GM21447 (cell line): ENCODE data around the gene EPM2AIP1.
"Not testable (repeated sequence)": the region's sequence is repeated elsewhere in the genome, so short reads cannot be mapped to it uniquely, and the experiment has no call there.

Experiments
- ATAC-seq: cut with Tn5 transposase; IDR thresholded peaks from one replicate; pipeline ENCODE4 v1.9.1; 2021; ENCODE audit not compliant: unreplicated experiment

Gene EPM2AIP1

DNA sequence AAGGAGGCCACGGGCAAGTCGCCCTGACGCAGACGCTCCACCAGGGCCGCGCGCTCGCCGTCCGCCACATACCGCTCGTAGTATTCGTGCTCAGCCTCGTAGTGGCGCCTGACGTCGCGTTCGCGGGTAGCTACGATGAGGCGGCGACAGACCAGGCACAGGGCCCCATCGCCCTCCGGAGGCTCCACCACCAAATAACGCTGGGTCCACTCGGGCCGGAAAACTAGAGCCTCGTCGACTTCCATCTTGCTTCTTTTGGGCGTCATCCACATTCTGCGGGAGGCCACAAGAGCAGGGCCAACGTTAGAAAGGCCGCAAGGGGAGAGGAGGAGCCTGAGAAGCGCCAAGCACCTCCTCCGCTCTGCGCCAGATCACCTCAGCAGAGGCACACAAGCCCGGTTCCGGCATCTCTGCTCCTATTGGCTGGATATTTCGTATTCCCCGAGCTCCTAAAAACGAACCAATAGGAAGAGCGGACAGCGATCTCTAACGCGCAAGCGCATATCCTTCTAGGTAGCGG, at the start of gene EPM2AIP1:
TSS of gene EPM2AIP1 (minus strand) at position 326 of the 520 bp plus-strand sequence. CDS start at position 272, 54 bp downstream.
- peak; percentile 88 for ATAC-seq

DNA sequence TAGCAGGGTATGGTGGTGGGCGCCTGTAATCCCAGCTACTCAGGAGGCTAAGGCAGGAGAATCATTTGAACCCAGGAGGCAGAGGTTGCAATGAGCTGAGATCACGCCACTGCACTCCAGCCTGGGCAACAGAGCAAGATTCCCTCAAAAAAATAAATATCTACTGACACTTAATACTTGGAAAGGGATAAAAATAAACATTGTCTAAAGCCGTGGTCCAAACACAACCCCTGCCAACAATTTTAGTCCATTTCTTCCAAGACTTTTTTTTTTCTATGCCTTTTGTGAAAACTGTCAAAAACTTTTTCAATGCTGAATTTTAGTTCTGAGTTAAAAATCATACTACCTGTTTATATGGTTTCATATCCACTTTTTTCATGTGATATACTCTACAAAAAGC, 49.8 kb upstream of the EPM2AIP1 start:
- ATAC-seq: not testable (repeated sequence)

DNA sequence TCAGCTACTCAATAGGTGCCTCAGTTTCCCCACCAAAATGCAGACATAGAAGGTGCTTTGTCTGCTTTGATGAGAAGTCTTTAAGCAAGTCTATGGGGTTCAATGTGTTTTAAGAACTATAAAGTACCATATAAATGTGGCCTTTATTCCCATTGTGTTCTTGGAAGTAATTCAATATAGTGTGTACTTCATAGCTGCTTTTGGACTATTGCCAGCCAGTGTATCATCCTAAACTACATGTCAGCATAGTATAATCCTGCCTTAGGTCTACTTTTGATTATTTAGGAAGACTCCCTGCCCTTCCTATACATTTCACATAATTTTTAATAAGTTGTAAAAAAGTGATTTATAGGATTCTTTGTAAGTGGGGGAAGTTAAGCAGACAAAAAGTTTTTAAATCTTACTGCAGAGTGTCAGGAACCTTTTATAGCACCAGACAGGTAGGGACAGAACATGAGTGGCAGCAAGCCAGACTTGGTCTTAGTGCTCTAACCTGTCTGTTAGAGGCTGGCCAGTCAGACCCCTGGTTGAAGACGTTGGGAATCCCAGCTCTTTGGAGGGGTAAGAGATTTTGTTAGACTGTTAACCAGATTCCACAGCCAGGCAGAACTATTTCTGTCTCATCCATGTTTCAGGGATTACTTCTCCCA, 48.7 kb upstream of the EPM2AIP1 start:
- no peak for ATAC-seq

DNA sequence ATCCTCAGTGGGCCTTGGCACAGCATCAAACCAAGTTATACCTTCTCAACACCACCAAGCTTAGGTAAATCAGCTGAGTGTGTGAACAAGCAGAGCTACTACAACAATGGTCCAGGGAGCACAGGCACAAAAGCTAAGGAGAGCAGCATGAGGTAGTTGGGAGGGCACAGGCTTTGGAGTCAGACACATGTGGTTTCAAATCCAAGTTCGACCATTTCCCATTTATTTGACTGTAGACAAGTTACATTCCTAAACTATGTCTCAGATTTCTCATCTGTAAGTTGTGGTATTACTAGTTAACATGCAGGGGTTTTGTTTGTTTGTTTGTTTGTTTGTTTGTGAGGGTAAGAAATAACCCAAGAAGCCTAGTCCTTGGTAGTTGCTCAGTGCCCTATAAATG, 47.3 kb upstream of the EPM2AIP1 start:
- no peak for ATAC-seq

DNA sequence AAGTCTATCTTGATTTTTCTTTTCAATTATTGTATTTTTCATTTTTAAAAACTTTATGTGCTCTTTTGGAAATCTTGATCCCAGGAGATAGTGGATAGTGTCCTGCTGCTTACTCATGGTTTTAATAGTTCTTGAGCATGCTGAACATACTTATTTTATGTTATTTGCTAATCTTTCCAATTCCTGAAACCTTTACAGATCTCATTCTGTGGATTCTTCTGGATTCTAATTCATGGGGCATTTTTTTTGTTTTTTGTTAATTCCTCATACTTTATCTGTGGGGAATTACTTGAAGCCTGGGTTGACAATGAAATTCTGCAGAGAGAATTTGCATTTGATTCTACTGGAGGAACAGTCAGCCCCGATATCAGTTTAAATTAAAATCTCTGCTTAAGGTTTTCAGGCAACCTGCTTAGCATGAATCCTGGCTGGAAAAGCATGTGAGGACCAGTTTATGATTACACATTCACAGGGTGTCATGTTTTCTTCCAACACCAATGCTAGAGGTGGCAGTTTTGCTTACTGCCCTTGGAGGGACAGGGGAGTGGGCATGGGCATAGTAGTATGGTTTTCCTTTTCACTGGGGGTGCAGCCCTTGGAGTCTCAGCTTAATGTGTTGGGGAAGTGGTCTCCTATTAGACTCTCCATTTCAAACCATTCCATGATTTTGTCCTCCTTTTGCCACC, 46.4 kb upstream of the EPM2AIP1 start:
- no peak for ATAC-seq

DNA sequence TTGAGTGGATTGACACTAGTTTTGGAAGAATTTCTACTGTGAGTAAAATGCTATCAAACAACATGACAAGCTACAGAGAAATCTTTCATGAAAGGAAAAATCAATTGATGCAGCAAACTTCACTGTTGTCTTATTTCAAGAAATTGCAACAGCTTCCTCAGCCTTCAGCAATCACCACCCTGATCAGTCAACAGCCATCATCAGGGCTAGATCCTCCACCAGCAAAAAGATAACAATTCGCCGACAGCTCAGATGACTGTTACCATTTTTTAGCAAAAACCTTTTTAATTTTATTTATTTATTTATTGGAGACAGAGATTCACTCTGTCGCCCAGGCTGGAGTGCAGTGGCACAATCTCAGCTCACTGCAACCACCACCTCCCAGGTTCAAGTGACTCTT, 44.4 kb upstream of the EPM2AIP1 start:
- no peak for ATAC-seq

DNA sequence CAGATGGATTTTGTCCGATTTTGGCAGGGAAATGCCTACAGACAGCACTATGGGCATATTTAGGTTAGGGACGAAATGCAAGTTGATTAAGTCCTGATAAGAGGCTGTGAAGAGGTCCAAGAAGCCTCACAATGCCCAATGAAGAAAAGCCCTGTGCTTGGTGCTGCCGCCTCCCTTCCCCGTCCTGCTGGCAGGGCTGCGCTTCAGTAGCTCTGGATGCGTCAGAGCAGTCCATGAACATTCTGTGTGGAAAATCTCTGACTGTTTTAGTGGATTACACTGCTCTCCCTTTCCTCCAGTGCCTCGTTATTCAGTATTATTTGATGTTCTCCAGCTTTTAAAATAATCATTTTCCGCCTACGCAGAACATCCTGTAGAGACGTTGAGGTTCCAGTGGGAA, 40.0 kb upstream of the EPM2AIP1 start:
- no peak for ATAC-seq

DNA sequence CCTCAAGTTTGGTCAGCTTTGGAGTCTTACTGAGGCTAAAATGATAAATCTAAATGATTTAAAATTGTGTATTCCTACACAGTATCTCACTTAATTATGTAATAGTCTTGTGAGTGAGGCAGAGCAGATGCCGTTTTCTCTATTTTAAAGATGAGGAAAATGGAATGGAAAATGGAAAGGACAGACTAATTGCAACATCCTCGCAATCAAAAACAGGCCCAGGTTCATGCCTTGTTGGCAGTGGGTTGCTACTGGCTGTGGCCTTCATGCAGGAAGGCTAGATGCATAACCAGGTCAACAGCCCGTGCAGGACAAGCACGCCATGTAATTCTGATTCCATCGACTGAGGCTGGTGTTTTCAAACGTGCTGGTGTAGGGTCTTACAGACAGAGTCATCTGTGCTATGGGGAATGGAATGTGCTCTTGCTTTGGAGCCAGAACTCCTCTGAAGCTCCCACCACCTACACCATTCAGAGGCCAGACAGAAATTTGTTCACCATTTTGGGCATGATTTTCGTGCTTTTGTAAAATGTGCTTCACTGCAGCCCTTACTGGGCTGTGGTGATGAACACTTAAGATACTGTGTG, 38.3 kb upstream of the EPM2AIP1 start:
- no peak for ATAC-seq

DNA sequence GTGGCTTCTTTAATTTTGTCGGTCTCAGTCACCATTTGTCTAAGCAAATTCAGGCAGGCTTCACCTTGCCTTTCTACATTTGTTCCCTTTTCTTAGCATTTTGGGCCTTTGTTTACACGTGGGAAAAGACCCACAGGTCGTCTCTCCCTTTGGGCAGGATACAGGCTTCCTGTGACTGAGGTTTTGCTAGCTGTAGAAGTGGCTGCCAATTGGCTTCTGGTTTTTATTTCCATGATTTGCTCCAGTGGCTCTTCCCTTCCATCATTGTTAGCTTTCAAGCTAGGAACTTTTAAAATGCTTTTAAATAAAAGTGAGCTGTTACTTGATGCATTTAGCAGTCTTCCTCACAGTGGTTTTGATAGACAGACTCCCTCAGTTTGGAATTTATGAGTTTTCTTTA, 37.7 kb upstream of the EPM2AIP1 start:
- ATAC-seq: no peak

DNA sequence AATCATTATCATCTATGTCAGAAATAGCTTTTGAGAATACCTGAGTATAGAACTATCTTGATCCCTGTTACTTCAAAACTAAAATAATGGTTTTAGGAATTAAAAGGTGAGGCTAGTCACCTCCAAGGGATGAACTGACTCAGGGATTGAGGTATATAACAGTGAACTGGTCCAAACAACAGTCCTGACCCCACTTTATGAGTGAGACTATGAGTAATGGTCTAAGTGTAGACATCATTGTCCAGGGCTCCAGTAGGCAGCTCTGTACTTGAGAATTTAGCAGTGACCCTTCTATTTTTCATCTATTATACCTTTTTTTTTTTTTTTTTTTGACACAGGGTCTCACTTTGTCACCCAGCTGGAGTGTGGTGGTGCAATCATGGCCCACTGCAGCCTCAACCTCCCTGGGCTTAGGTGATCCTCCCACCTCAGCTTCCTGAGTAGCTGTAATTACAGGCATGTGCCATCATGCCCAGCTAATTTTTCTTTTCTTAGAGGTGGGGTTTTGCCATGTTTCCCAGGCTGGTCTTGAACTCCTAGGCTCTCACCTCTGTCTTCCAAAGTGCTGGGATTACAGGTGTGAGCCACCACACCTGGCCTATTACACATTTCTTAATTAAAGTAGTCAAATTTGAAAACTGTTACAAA, 36.7 kb upstream of the EPM2AIP1 start:
- no peak for ATAC-seq

DNA sequence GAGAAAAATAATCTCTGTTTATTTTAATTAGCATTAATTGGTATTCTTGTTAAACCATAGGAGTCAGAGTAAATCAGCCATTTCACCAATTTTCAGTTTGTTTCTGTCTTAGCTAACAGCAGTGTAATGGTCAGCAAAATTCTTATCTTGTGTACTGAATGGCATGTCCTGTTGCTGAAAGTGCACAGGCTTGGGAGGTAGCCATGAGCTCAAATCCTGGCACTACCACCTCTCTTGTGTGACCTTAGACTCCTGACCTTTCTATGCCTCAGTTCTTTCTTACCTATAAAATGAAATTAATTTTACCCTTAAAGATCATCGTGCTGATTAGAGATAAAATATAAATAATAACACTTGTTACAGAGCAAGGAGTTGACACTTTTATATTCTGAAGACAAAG, 36.2 kb upstream of the EPM2AIP1 start:
- no peak for ATAC-seq

DNA sequence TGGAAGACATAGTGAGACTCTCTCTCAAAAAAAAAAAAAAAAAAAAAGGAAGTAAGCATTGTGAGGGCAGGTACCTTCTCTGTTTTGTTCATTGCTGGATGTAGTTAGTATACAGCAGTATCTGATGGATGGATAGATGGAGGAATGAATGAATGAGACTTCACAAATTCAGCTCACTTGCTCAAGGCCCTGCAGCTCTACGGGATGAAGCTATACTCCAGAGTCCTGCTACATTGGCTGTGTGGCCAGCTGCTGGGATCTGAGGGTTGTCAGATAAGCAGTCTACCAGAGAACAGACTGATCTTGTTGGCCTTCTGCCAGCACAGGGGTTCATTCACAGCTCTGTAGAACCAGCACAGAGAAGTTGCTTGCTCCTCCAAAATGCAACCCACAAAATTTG, 35.4 kb upstream of the EPM2AIP1 start:
- no peak for ATAC-seq

DNA sequence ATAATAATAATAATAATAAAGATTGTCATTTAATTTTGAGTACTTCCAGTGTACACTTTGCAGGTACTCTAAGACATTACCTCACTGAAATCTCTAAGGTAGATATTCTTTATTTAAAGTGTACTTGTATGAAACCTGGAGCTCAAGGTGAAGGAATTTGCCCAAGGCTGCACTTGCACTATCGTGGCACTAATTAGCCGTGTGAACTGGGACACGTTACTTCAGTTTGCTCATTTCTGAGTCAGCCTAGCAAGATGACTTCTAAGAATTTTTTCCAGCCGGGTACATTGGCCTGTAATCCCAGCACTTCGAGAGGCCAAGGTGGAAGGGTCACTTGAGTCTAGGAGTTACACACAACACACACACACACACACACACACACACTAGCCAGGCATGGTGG, 33.9 kb upstream of the EPM2AIP1 start:
- ATAC-seq: no peak

DNA sequence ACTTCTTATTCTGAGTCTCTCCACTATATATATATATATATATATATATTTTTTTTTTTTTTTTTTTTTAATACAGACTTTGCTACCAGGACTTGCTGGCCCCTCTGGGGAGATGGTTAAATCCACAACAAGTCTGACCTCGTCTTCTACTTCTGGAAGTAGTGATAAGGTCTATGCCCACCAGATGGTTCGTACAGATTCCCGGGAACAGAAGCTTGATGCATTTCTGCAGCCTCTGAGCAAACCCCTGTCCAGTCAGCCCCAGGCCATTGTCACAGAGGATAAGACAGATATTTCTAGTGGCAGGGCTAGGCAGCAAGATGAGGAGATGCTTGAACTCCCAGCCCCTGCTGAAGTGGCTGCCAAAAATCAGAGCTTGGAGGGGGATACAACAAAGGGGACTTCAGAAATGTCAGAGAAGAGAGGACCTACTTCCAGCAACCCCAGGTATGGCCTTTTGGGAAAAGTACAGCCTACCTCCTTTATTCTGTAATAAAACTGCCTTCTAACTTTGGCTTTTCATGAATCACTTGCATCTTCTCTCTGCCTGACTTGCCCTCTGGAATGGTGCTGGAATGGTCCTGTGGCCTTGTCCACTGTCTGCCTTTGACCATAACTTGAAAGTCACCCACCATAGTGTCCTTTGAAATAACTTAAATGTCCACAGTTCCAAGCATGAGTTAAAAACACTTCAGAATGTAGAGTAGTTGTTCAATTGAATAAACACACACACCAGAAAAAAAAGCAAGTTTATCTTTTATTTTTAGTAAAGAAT, 32.8 kb upstream of the EPM2AIP1 start:
- no peak for ATAC-seq

DNA sequence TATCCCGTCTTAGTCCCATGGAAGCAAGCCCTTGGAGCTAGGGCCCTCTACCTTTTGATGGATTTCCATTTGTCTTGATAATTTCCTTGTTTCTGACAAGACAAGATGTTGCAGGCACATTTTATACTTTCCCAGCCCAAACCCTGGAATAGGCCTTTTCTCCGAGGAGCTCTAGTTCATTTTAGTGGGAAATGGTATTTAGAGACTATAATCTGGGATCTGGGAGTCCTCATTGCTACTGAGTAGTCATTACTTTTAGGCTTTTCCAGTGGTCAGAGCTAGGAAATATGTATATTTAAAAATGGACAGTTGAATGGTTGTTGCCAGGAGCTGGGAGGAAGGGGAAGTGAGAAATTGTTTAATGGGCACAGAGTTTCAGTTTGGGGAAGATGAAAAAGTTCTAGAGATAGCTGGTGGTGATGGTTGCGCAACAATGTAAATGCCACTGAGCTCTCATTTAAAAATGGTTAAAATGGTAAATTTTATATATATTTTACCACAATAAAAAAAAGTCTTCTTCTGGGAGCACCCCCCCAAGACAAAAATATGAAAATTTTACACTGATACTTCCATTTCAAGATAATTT, 32.0 kb upstream of the EPM2AIP1 start:
- ATAC-seq: no peak

DNA sequence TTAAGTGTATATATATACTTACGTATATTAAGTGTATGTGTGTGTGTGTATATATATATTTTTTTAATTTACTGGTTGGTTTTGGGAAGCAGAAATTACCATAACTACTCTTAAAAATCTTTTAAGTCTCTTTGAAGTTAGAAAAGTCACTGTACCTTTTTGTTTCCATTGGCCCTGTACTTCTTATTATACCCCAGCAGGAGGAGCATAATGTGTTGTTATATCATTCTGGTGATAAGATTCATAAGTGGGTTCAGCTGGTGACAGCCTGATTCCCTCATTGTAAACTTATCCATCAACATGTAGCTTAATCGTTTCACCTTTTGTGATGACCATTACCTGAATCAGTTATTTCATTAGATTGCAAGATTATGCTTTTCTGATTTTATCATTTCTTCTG, 31.2 kb upstream of the EPM2AIP1 start:
- no peak for ATAC-seq

DNA sequence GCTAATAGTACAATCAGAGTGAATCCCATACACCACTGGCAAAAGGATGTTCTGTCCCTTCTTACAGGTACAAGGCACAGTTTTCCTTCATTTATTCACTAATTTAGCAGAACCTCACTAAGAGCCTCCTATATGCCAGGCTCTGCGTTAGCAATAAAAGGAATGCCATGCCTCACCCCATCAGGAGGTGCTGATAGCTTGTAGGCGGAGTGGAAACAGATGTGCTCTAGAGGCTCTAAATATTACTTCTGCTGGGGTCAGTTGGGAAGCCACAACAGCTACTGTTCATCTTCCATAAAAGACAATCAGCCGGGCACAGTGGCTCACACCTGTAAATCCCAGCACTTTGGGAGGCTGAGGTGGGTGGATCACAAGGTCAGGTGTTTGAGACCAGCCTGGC, 24.8 kb upstream of the EPM2AIP1 start:
- ATAC-seq: no peak

DNA sequence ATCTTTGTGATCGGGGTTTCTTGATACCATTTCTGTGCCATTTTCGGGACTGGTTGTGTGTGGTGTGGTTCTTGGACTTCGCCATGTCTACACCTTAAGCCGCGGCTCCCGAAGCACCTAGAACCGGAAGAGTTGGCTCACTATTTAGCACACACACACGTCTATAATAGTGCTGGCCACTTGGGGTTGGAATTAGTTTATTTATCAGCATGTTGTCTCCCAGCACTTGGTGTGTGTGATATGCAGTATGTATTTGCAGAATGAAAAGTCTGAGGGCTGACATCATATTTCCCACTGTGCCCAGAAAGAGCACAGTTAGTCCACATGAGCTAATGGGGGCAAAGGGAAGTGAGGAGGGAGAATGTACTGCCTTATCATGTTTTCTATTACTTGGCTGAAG, 24.0 kb upstream of the EPM2AIP1 start:
- ATAC-seq: no peak

DNA sequence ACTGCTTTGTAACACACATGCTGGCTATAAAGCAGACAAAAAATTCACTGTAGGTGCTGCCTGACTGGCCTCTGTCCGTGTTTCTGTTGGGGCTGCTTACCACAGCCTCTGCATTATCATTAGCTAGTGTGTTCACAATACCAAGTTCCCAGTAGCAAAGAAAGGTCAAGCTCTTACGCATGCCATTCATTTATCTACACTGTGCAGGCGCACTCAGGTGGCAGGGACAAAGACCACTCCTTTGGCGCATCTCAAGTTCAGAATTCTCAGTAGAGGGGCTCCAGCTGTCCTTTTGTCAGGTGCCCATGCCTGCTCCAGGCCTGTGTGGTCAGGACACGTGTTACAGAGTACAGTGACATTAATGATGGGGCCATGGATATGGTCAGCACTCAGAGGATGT, 22.7 kb upstream of the EPM2AIP1 start:
- no peak for ATAC-seq

DNA sequence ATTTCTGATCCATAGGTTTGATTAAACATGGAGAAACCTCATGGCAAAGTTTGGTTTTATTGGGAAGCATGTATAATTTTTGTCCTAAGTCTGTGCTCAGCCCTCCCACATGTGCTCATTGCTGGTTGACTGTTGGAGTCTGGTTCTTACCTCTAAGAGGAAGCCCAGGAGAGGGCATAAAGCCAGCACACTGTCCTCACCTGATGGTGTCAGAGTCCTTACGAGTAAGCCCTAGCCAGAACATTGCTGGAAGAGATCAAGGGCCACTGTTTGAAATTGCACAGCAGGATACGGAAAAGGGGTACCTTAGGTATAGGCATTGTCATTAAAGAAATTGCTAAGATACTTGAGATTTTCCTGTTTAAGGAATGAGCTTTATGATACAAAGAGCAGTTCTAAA, 21.7 kb upstream of the EPM2AIP1 start:
- no peak for ATAC-seq
